ENCODE results near the gene CDH23. TPM values are rescaled to one million over a fixed set of nuclear protein-coding genes. Genes with fewer than 3 reads are reported as not detected.

Gene CDH23
- total and polyA plus RNA-seq, 10 of the 15 experiments (the other 5 are each of a cell fraction or from before 2014, with no cell fraction given) = 0.09 to 0.40 (median 0.15) TPM; not detected in 1

DNA sequence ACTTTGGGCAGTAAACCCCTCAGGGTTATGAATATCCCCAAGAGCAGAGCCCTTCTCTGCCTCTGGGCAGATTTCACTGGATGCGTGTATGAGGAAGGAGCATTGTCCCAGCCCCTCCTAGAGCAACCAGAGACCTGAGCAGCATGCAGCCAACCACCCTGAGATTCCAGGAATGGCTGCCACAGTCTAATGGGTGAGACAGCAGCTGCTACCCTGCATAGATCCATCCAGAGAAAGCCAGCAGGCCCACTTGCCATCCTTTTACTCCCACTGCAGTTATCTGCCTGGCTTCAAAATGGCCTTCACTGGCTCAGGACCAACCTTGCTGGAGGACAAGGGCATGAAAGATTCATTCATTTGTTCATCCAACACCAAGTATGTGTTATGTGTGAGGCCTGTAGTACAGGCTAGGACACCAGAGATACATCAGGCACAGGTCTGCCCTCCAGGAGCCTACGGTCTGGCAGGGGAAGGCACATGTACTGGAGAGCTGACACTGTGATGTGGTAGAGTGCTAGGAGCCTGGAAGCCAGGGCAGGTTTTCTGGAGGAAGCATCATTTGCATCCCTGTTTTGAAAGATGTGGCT is 349.0 kb downstream of the CDH23 start:
- RAD21 ChIA-PET (ENCODE audit: unreplicated experiment) = no interaction called here
- DNase-seq (ENCODE audit: low read depth, low spot score) = no peak
- CTCF ChIA-PET = no interaction called here
- no peaks in the 10 kb centered on the region for H3K79me2 ChIP-seq (ENCODE audit: control insufficient read depth, insufficient read depth, low read length)
- H3K4me3 ChIP-seq = no peak overlapping the region
- no peak overlapping the region for H3K27ac ChIP-seq (ENCODE audit: control insufficient read depth, insufficient read depth)
- intact Hi-C loops (cut with micrococcal nuclease; ENCODE audit: unreplicated experiment) = no loop called here
- no peaks in the 10 kb centered on the region for H4K20me1 ChIP-seq (ENCODE audit: control insufficient read depth, insufficient read depth)
- no peak overlapping the region for H3K9ac ChIP-seq (ENCODE audit: control insufficient read depth, insufficient read depth, low read length)
- H2AFZ ChIP-seq (ENCODE audit: control insufficient read depth, low read depth, low read length) = no peak overlapping the region
- no peak for ATAC-seq
- H3K4me2 ChIP-seq (ENCODE audit: control insufficient read depth, insufficient read depth) = no peak overlapping the region
- SMC1A ChIA-PET (ENCODE audit: uncharacterized antibody, unreplicated experiment) = interaction anchor here (1.2 kb wide), 1 partner anchor 19 kb away, joined by 5 read pairs; no protein-coding TSS in a partner anchor
- BruUV-seq (replicated peaks) = no TSS peak
- peaks cover 0 to 2% of the 10 kb centered on the region in 2 experiments; a peak in 1 of 4 replicates for H3K36me3 ChIP-seq (ENCODE audit: control insufficient read depth in 2 of 2, insufficient read depth in 2 of 2, low read length in 1 of 2)
- WGBS (ENCODE audit: insufficient coverage, insufficient replicate concordance, low lambda C conversion rate, missing lambda C conversion rate) = 98% methylated on average over 2 of the region's 2 CpGs
- peaks cover 40% of the 10 kb centered on the region for H3K4me1 ChIP-seq (ENCODE audit: control insufficient read depth, insufficient read depth, low read length)
- in situ Hi-C loops (cut with MboI) = no loop called here
- H3K9me3 ChIP-seq (replicated peaks; ENCODE audit: control insufficient read depth, insufficient read depth, low read length) = no peaks in the 10 kb centered on the region; the same call in 2 of the 3 replicates
- no peak for FAIRE-seq
- POLR2A ChIA-PET = no interaction called here
- no peaks in the 10 kb centered on the region for H3K27me3 ChIP-seq (replicated peaks in 1 of 2; ENCODE audit: control insufficient read depth in 2 of 2, insufficient read depth in 2 of 2, low read length in 1 of 2)
- no peak for TF ChIP-seq SUPT20H (IDR thresholded peaks at IDR 0.05; ENCODE audit: borderline replicate concordance, control insufficient read depth, low read depth, low read length)
- TF ChIP-seq SMAD5 (IDR thresholded peaks at IDR 0.05; ENCODE audit: low read depth) = no peak
- no peak for TF ChIP-seq POLR2A (IDR thresholded peaks at IDR 0.05; ENCODE audit: low read depth, low read length)
- TF ChIP-seq, protein P1, sequence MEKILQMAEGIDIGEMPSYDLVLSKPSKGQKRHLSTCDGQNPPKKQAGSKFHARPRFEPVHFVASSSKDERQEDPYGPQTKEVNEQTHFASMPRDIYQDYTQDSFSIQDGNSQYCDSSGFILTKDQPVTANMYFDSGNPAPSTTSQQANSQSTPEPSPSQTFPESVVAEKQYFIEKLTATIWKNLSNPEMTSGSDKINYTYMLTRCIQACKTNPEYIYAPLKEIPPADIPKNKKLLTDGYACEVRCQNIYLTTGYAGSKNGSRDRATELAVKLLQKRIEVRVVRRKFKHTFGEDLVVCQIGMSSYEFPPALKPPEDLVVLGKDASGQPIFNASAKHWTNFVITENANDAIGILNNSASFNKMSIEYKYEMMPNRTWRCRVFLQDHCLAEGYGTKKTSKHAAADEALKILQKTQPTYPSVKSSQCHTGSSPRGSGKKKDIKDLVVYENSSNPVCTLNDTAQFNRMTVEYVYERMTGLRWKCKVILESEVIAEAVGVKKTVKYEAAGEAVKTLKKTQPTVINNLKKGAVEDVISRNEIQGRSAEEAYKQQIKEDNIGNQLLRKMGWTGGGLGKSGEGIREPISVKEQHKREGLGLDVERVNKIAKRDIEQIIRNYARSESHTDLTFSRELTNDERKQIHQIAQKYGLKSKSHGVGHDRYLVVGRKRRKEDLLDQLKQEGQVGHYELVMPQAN (conservative IDR thresholded peaks at IDR 0.05) = no peak
- no peak for TF ChIP-seq TAF1 (IDR thresholded peaks at IDR 0.05; ENCODE audit: borderline replicate concordance, low read depth, low read length)
- TF ChIP-seq SMC3 (IDR thresholded peaks at IDR 0.05; ENCODE audit: borderline replicate concordance, low read length) = no peak
- TF ChIP-seq, protein P2, sequence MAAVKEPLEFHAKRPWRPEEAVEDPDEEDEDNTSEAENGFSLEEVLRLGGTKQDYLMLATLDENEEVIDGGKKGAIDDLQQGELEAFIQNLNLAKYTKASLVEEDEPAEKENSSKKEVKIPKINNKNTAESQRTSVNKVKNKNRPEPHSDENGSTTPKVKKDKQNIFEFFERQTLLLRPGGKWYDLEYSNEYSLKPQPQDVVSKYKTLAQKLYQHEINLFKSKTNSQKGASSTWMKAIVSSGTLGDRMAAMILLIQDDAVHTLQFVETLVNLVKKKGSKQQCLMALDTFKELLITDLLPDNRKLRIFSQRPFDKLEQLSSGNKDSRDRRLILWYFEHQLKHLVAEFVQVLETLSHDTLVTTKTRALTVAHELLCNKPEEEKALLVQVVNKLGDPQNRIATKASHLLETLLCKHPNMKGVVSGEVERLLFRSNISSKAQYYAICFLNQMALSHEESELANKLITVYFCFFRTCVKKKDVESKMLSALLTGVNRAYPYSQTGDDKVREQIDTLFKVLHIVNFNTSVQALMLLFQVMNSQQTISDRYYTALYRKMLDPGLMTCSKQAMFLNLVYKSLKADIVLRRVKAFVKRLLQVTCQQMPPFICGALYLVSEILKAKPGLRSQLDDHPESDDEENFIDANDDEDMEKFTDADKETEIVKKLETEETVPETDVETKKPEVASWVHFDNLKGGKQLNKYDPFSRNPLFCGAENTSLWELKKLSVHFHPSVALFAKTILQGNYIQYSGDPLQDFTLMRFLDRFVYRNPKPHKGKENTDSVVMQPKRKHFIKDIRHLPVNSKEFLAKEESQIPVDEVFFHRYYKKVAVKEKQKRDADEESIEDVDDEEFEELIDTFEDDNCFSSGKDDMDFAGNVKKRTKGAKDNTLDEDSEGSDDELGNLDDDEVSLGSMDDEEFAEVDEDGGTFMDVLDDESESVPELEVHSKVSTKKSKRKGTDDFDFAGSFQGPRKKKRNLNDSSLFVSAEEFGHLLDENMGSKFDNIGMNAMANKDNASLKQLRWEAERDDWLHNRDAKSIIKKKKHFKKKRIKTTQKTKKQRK (IDR thresholded peaks at IDR 0.05; ENCODE audit: low read depth, low read length) = no peak
- TF ChIP-seq, protein P3, sequence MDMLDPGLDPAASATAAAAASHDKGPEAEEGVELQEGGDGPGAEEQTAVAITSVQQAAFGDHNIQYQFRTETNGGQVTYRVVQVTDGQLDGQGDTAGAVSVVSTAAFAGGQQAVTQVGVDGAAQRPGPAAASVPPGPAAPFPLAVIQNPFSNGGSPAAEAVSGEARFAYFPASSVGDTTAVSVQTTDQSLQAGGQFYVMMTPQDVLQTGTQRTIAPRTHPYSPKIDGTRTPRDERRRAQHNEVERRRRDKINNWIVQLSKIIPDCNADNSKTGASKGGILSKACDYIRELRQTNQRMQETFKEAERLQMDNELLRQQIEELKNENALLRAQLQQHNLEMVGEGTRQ (IDR thresholded peaks at IDR 0.05; ENCODE audit: borderline replicate concordance, low read depth, low read length) = no peak
- TF ChIP-seq HCFC1 (IDR thresholded peaks at IDR 0.05; ENCODE audit: low read length) = no peak
- TF ChIP-seq, protein P4, sequence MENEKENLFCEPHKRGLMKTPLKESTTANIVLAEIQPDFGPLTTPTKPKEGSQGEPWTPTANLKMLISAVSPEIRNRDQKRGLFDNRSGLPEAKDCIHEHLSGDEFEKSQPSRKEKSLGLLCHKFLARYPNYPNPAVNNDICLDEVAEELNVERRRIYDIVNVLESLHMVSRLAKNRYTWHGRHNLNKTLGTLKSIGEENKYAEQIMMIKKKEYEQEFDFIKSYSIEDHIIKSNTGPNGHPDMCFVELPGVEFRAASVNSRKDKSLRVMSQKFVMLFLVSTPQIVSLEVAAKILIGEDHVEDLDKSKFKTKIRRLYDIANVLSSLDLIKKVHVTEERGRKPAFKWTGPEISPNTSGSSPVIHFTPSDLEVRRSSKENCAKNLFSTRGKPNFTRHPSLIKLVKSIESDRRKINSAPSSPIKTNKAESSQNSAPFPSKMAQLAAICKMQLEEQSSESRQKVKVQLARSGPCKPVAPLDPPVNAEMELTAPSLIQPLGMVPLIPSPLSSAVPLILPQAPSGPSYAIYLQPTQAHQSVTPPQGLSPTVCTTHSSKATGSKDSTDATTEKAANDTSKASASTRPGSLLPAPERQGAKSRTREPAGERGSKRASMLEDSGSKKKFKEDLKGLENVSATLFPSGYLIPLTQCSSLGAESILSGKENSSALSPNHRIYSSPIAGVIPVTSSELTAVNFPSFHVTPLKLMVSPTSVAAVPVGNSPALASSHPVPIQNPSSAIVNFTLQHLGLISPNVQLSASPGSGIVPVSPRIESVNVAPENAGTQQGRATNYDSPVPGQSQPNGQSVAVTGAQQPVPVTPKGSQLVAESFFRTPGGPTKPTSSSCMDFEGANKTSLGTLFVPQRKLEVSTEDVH (IDR thresholded peaks at IDR 0.05; ENCODE audit: low read depth, partially characterized antibody) = no peak
- TF ChIP-seq NFIC (IDR thresholded peaks at IDR 0.05; ENCODE audit: low read depth, low read length) = no peak
- TF ChIP-seq, protein P5, sequence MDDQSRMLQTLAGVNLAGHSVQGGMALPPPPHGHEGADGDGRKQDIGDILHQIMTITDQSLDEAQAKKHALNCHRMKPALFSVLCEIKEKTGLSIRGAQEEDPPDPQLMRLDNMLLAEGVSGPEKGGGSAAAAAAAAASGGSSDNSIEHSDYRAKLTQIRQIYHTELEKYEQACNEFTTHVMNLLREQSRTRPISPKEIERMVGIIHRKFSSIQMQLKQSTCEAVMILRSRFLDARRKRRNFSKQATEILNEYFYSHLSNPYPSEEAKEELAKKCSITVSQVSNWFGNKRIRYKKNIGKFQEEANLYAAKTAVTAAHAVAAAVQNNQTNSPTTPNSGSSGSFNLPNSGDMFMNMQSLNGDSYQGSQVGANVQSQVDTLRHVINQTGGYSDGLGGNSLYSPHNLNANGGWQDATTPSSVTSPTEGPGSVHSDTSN (IDR thresholded peaks at IDR 0.05; ENCODE audit: insufficient replicate concordance, low read depth, low read length) = no peak
- TF ChIP-seq NRF1 (conservative IDR thresholded peaks at IDR 0.05; ENCODE audit: low read depth, low read length) = no peak

Data from GM12878 (cell line).